Activated naive CD4-positive, alpha-beta T cell treated with anti-CD3 and anti-CD28 coated beads, Interleukin-2, amount 10 ng/mL, durations not matched to agents 7 days and 5 days (primary cell): ENCODE data around the gene MACC1.

ENCODE experiments used
- CTCF ChIA-PET: fragments of 350-600 bp; sonication (Branson Sonifier 250); formaldehyde crosslinking; loops from one replicate; lab custom pipeline; 2021; ENCODE audit warnings: antibody characterized with exemption; lab: Charles Lee
- DNase-seq: peaks from one replicate; pipeline ENCODE4 v3.0.0-alpha.2; 2020
- H3K27ac Mint-ChIP-seq: one replicate; pipeline ENCODE4 v1.8.0; 2021; ENCODE audit warnings: mild to moderate bottlenecking, moderate library complexity, mixed read lengths
- H3K27me3 Mint-ChIP-seq: one replicate; pipeline ENCODE4 v1.8.0; 2021; ENCODE audit warnings: mild to moderate bottlenecking, mixed read lengths
- H3K36me3 Mint-ChIP-seq: one replicate; pipeline ENCODE4 v1.8.0; 2021; ENCODE audit warnings: mixed read lengths
- H3K4me1 Mint-ChIP-seq: one replicate; pipeline ENCODE4 v1.8.0; 2021; ENCODE audit warnings: mixed read lengths
- H3K4me3 Mint-ChIP-seq: one replicate; pipeline ENCODE4 v1.8.0; 2021; ENCODE audit warnings: mild to moderate bottlenecking, moderate library complexity, mixed read lengths
- H3K9me3 Mint-ChIP-seq: one replicate; pipeline ENCODE4 v1.8.0; 2021; ENCODE audit warnings: mixed read lengths

Gene MACC1

DNA sequence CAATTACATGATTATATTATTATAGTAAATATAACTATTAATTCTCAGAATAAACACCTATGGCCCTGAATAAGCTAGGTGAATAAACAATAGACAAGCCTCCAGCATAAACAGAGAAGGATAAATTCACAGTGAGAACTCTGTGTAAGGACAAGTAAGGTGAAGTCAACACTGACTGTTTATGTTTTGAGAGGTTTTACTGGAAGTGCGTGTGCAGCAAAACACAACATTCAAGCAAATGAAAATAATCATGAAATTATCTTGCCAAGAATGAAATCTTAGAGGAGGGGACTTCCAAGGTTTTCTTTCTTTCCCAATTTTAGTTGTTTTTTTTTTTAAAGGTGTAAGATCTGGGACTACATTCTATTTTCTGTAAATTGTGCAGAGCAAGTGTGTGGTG is 112.5 kb downstream of the MACC1 start:
- no peaks in the 10 kb centered on the region for H3K9me3 Mint-ChIP-seq
- no peak for DNase-seq
- no peak overlapping the region for H3K4me3 Mint-ChIP-seq
- no peaks in the 10 kb centered on the region for H3K4me1 Mint-ChIP-seq
- CTCF ChIA-PET, result no interaction called here
- H3K36me3 Mint-ChIP-seq, result no peaks in the 10 kb centered on the region
- no peaks in the 10 kb centered on the region for H3K27me3 Mint-ChIP-seq
- no peak overlapping the region for H3K27ac Mint-ChIP-seq

DNA sequence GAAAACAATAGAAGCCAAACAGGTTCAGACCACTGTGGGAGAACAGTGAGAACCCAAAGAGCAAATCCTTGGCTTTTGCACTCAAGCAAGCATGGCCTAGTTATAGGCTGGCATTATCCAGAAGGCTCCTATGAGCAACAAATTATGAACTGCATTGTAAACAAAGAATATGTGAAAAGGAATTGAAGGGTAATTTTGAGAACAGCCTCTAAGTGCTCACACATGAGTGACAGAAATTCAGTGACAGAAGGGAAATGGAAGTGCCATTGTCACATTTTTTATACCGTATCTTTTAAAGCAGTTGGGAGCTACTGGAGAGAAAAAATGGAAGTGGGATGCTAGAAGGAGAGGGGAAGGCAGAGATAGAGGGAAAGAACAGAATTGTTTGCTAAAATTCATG is 114.2 kb downstream of the MACC1 start:
- CTCF ChIA-PET, result no interaction called here
- no peaks in the 10 kb centered on the region for H3K9me3 Mint-ChIP-seq

GRCh38 chr7:20095862-20096261 is 121.3 kb downstream of the MACC1 start:
- CTCF ChIA-PET, result no interaction called here
- Mint-ChIP-seq H3K27ac (no peak overlapping the region), H3K27me3 (no peaks in the 10 kb centered on the region), H3K4me3 (no peak overlapping the region), H3K9me3 (peaks cover 3% of the 10 kb centered on the region), H3K36me3 (no peaks in the 10 kb centered on the region), H3K4me1 (no peaks in the 10 kb centered on the region)
- no peak for DNase-seq

More for the DNA sequence above, 114.2 kb downstream of the MACC1 start:
- Mint-ChIP-seq H3K36me3 (no peaks in the 10 kb centered on the region), H3K4me3 (no peak overlapping the region), H3K27ac (no peak overlapping the region), H3K4me1 (no peaks in the 10 kb centered on the region), H3K27me3 (no peaks in the 10 kb centered on the region)
- DNase-seq, result no peak

DNA sequence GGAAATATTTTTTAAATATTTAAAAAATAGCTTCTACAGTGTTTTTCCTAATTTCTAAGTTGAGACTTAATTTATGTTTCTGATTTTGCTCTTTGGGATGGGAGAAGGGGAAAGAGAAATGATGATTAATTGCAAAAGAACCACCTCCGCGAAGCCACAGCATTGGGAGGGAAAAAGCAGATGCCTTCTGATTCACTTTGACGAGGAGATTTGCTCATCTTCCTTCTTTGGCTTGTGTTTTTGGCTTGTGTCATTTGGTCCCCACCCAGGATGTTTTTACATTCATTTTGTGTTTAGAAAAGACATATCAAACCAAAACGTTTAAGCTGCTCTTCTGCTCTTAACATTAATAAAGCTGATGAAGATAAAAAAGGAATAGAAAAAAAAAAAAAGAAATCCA is 121.7 kb downstream of the MACC1 start:
- H3K4me3 Mint-ChIP-seq, result no peak overlapping the region
- CTCF ChIA-PET, result no interaction called here
- H3K36me3 Mint-ChIP-seq, result no peaks in the 10 kb centered on the region
- H3K27ac Mint-ChIP-seq, result no peak overlapping the region
- H3K9me3 Mint-ChIP-seq, result peaks cover 3% of the 10 kb centered on the region
- H3K27me3 Mint-ChIP-seq, result no peaks in the 10 kb centered on the region
- H3K4me1 Mint-ChIP-seq, result no peaks in the 10 kb centered on the region
- no peak for DNase-seq

- no peaks in the 10 kb centered on the region for H3K27me3 Mint-ChIP-seq
- H3K9me3 Mint-ChIP-seq, result peaks cover 3% of the 10 kb centered on the region
- no peaks in the 10 kb centered on the region for H3K4me1 Mint-ChIP-seq
- CTCF ChIA-PET, result no interaction called here
- DNase-seq, result no peak
- H3K4me3 Mint-ChIP-seq, result no peak overlapping the region
- no peaks in the 10 kb centered on the region for H3K36me3 Mint-ChIP-seq
- H3K27ac Mint-ChIP-seq, result no peak overlapping the region
These were observed 127.8 kb downstream of the MACC1 start for GRCh38 chr7:20089431-20089830.

GRCh38 chr7:20085086-20085485 is 132.1 kb downstream of the MACC1 start:
- Mint-ChIP-seq H3K4me3 (no peak overlapping the region), H3K9me3 (no peaks in the 10 kb centered on the region), H3K36me3 (no peaks in the 10 kb centered on the region), H3K4me1 (no peaks in the 10 kb centered on the region), H3K27ac (no peak overlapping the region), H3K27me3 (no peaks in the 10 kb centered on the region)
- no peak for DNase-seq
- CTCF ChIA-PET, result no interaction called here
